AG08396 (cell line): ENCODE measurements around the gene ACOT6.
"Not testable (repeated sequence)": the region's sequence is repeated elsewhere in the genome, so short reads cannot be mapped to it uniquely, and the experiment has no call there.

ENCODE experiments used
- DNase-seq: peaks from one replicate; pipeline ENCODE4 v3.0.0; 2012; ENCODE audit warnings: low spot score, mixed read lengths

The ACOT6 gene

DNA sequence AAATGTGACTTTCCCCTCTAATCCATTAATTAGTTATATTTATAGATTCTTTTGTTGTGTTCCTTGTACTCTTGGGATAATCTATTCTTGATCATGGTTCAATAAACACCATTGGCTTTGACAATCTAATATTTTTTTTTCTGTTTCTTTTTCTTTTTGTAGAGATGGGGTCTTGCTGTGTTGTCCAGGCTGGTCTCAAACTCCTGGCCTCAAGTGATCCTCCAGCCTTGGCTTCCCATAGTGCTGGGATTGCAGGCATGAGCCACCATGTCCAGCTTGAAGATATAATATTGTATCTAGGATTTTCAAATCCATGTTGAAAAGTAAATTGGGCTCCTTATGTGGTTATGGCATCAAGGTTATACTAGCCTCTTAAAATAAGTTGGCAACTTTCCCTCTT lies 38.7 kb downstream of the ACOT6 start:
- DNase-seq, result no peak

DNA sequence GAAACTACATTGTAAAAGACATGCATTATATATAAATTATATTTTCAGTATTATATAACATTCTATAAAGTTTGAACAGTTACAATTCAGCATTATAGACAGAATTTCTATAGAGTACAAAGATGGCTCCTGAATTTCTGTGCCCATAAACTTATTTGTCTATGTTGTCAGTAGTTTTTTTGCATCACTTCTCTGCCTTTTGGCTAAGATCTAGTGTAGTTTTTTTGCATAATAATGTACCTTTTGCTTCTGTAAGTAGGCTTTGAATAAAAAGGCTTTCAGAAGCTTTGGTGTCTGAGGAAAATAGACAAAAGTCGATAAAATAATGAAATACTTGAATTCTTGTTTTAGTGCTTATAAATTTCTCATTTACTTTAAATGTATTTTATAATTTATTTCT lies 43.5 kb downstream of the ACOT6 start:
- no peak for DNase-seq

DNA sequence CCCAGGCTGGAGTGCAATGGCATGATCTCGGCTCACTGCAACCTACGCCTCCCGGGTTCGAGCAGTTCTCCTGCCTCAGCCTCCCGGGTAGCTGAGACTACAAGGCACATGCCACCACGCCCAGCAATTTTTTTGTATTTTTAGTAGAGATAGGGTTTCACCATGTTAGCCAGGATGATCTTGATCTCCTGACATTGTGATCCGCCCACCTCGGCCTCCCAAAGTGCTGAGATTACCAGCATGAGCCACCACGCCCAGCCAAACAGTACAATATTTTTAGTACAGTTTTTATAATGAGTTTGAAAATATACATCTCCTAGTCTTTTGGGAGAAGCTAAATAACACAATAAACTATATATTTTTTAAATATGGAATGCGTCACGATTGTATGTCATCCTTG lies 46.9 kb downstream of the ACOT6 start:
- not testable (repeated sequence) for DNase-seq

DNA sequence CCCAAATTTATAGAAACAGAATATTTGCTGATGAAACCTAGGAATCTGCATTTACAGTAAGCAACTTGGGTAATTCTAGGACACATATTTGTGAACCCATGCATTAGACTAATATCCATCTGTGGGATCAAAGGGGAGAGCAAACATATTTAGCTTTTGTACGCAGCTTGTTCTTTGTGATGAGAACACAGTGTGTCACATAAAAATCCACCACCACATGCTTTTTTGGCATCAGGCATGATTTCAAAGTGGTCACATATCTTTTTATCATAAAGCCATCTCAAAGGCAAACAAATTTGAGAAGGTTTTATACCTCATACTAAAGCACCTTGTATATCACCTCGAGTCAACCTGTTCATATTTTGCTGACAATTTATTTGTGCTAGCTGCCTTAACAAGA lies 48.2 kb downstream of the ACOT6 start:
- no peak for DNase-seq

DNA sequence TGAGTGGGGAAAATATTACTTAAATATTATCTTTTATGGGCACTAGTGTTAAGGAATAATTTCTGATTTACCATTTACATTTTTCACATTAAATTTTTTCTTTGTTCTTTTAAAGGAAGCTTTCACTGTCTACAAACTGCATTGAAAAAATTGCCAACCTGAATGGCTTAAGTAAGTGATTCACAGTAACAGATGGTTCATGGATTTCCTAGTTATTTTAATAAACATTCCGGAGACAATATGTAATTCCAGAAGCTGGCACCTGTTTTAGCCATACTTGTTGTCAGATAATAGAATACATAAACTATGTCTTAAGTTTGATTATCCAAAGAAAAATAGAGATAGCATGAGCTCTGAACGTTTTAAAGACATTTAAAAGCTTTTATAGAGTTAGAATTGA lies 49.6 kb downstream of the ACOT6 start:
- no peak for DNase-seq

DNA sequence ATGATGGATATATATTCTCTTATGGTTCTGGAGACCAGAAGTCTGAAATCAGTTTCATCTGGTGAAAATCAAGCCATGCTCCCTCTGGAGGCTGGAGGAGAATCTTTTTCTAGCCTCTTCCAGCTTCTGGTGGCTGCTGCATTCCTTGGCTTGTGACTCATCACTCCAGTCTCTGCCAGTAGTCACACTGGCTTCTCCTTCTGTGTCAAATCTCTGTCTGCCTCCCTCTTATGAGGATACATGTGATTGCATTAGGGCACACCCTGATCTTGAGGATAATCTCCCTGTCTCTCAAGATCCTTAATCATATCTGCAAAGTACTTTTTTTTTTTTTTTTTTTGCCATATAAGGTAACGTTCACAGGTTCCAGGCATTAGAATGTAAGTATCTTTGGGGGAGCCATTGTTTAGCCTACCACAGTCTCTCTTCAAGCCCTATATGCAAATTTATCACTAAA lies 50.2 kb downstream of the ACOT6 start:
- peak; percentile 63 for DNase-seq

DNA sequence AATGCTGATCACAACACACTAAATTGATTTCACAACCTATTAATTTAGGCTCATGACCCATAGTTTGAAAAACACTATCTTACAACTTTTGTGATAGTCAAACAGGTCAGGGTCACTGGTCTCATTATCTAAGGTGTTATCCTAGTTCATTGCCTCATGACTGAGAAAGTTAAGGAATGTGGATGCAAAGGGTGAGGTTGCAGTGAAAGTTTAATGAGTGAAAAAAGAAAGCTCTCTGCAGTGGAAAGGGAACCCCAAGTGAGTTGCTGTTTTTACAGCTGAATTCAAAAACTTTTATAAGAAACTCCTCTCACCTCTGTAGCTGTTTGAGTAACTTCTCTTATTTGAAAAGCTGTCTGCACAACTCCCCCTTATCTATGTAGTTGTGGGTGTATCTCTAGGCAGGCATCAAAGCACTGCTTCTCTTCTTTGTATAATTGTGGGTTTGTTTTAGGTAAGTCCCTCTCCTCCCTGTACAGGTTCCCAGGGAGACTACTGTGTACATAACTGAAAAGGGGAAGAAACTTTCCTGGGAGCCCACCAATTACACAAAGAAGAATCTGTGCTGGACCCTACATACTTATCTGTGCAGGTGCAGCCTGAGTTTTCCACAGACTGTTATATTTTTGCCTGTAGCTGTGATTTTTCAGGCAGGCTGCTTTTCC lies 51.4 kb downstream of the ACOT6 start:
- no peak for DNase-seq

DNA sequence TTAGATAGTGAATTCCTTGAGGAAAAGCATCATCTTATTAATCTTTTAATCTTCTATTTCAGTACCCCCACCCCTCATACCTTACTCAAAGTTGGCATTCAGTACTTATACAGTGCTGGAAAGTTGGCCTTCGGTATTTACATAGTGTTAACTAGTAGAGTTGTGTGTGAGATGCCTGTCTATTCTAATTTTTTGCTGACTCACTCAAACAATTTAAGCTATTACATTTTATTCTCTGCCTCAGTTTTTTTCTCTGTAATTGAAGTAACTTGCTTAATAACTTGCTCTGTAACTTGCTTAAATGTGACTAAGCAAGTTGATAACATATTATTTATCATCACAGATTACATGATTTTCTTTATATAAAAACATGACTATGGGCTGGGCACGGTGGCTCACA lies 52.8 kb downstream of the ACOT6 start:
- DNase-seq, result no peak

DNA sequence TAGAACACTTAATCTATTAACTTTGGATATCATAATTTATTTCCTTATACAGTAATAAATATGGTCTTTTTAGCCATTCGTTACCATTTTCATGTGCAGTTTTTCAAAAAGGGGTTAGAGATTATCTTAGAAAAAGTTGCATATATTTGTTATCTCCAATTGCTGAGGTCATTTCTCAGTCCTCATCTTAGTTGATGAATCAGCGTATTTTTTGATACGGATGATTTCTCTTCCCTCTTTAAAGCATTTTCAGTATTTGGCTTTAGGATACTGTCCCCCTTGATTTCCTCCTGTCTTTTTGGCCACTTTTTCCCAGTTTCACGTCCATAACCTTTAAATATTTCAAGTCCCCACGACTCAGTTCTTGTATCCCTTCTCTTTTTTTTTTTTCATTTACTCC lies 54.3 kb downstream of the ACOT6 start:
- DNase-seq, result no peak

DNA sequence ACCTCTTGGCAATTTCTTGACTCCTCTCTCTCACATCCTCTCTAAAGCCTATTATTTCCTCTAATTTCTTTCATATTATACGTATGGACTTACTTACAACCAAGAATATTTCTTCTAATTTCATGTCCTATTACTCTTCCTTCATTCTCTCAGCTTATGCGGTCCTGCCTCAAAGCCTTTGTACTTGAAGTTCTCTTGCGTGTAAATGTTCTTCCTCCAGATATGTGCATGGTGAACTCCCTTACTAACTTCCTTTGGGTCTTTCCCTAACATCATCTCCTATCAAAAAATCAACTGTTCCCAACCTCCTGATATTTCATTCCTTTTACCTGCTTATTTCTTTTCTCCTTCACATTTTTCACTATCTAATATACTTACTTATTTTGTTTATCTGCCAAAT lies 55.5 kb downstream of the ACOT6 start:
- no peak for DNase-seq
